Brain microvascular endothelial cell (primary cell): ENCODE measurements around the gene CASP9.
"Not testable (repeated sequence)": the region's sequence is repeated elsewhere in the genome, so short reads cannot be mapped to it uniquely, and the experiment has no call there.

Experiments
- DNase-seq: peaks from one replicate; pipeline ENCODE4 v3.0.0-alpha.2; 2020
- H3K27ac ChIP-seq: fragments of 250-450 bp; sonication (Bioruptor Pico); 2 replicates; pipeline ENCODE4 v1.5.1; 2020; ENCODE audit warnings: mild to moderate bottlenecking, moderate library complexity
- H3K27me3 ChIP-seq: fragments of 250-450 bp; sonication (Bioruptor Pico); replicated peaks from 2 replicates; pipeline ENCODE4 v1.5.1; 2020; ENCODE audit warnings: mild to moderate bottlenecking
- H3K36me3 ChIP-seq: fragments of 250-450 bp; sonication (Bioruptor Pico); replicated peaks from 2 replicates; pipeline ENCODE4 v1.5.1; 2020; ENCODE audit warnings: mild to moderate bottlenecking
- H3K4me3 ChIP-seq: 2 replicates; pipeline ENCODE4 v1.5.1; 2011; ENCODE audit warnings: low read depth, mild to moderate bottlenecking, control low read depth, low read length, moderate library complexity
- in situ Hi-C: cut with HindIII; loops from 2 replicates; pipeline ENCODE4 v1.10.0; 2017; ENCODE audit warnings: low sequenced_read_pairs, low pct_ligation_motif_present
- TF ChIP-seq, protein P1 (sequence below): IDR thresholded peaks from 2 replicates; pipeline ENCODE4 v1.5.1; 2011; ENCODE audit warnings: low read depth, mild to moderate bottlenecking, moderate library complexity, low read length, control low read depth, inconsistent platforms; ENCODE audit errors: missing control alignments

The CASP9 gene

DNA sequence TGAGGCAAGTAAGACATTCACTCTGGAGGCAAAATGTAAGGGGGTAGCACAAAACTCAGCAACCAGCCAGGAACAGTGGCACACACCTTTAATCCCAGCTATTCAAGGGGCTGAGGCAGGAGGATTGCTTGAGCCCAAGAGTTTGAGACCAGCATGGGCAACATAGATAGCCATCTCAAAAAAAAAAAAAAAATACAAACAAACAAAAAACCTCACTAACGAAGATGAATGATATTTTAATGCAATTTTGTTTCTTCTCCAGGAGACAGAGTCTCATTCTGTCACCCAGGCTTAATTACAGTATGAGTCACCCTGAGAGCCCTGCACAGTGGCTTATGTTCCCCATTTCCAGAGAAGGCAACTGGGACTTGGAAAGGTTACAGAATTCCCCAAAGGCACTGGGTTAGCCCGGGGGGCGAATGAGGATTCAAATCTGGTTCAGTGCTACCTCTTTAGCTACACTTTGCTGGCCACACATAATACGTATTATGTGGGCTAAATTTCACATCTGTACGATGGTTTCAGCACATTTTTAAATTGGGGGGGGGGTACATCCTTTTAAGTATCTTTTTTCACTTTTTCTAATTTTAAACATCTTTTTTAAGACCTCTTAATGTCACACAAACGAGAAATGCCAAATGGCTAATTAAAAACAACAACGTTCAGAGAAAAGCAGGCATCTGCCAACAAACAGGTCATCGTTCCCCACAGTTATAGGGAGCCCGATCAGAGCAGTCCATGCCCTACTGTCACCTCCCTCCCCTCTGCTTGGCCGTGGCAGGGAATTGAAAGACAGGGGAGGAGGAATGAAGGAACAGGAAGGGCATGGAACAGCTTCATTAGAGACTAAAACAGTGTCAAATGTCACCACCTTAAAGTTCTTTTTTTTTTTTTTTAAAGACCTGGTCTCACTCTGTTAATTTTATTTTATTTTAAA lies 64.0 kb downstream of the CASP9 start:
- DNase-seq: no peak
- TF ChIP-seq, protein P1, sequence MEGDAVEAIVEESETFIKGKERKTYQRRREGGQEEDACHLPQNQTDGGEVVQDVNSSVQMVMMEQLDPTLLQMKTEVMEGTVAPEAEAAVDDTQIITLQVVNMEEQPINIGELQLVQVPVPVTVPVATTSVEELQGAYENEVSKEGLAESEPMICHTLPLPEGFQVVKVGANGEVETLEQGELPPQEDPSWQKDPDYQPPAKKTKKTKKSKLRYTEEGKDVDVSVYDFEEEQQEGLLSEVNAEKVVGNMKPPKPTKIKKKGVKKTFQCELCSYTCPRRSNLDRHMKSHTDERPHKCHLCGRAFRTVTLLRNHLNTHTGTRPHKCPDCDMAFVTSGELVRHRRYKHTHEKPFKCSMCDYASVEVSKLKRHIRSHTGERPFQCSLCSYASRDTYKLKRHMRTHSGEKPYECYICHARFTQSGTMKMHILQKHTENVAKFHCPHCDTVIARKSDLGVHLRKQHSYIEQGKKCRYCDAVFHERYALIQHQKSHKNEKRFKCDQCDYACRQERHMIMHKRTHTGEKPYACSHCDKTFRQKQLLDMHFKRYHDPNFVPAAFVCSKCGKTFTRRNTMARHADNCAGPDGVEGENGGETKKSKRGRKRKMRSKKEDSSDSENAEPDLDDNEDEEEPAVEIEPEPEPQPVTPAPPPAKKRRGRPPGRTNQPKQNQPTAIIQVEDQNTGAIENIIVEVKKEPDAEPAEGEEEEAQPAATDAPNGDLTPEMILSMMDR: no peak
- in situ Hi-C loops: no loop called here
- Histone ChIP-seq H3K4me3 (no peak overlapping the region), H3K27ac (no peak overlapping the region), H3K36me3 (no peaks in the 10 kb centered on the region), H3K27me3 (no peaks in the 10 kb centered on the region)

DNA sequence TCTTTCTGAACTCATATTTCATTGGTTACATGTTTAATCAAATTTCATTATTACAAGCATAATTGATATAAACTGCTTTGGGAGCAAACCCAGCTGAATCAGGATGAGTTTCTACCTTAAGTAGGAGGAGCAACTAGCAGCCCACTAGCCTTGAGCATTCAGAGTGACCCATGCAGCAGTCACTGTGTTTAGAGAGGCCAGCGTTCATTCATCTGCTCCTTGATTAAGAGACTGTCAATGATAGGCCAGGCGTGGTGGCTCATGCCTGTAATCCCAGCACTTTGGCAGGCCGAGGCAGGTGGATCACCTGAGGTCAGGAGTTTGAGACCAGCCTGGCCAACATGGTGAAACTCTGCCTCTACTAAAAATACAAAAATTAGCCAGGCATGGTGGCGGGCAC lies 65.6 kb downstream of the CASP9 start:
- H3K27ac ChIP-seq, H3K4me3 ChIP-seq, H3K36me3 ChIP-seq, in situ Hi-C loops, DNase-seq, H3K27me3 ChIP-seq: not testable (repeated sequence)

DNA sequence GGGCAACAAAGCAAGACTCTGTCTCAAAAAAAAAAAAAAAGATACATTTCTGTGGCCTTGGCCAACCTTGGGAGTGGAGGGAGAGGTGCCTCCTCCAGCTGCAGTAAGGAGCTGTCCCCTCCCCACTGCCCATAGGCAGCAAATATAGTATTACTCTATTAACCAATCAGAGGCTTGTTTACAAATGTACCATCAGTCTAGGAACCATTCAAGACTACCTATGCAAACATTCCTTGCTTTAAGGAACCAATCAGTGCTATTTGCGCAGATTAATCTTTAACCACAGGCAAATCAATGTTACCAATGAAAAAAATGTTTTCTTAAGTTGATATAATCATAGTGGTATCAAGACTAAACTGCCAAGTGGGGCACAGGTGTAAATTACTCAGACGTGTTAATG lies 66.4 kb downstream of the CASP9 start:
- in situ Hi-C loops: no loop called here
- H3K36me3 ChIP-seq: no peaks in the 10 kb centered on the region
- H3K27me3 ChIP-seq: no peaks in the 10 kb centered on the region
- TF ChIP-seq, protein P1: no peak
- no peak overlapping the region for H3K4me3 ChIP-seq
- DNase-seq: no peak
- no peak overlapping the region for H3K27ac ChIP-seq

DNA sequence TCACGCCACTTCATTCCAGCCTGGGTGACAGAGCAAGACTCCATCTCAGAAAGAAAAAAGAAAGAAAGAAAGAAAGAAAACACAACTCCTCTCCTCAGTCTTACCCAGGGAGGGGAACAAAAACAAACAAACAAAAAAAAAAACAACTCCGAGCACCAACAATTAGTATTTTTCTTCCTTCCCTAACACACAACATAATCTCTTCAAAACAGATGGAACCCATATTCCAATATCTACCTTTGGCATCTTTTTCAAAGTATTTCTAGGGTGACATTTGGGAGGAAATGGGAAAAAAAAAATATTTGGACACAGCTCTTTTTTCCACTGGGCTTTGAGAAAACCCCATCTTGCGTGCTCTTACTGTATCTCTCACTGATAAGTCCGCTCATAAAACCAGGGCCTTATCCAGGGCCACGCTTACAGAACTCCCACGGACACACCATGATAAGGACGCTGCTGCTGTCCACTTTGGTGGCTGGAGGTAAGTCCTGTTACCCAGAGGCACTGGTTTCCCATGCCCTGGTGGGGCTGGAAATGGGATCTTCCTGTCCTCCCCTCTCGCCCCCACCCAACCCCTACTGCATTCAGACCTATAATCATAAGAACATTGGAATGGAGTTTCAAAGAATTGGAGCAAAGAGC lies 67.6 kb downstream of the CASP9 start, which contains the start of gene CELA2A:
Gene CELA2A (plus strand): TSS at position 420 of the 642 bp plus-strand sequence. CDS start 22 bp downstream, at position 442.
- DNase-seq: no peak
- no peak within 1 kb of the TSS for H3K27ac ChIP-seq
- in situ Hi-C loops: no loop called here
- H3K36me3 ChIP-seq: no peaks in the 10 kb centered on the region
- no peaks in the 10 kb centered on the region for H3K27me3 ChIP-seq
- TF ChIP-seq, protein P1: no peak
- no peak within 1 kb of the TSS for H3K4me3 ChIP-seq

DNA sequence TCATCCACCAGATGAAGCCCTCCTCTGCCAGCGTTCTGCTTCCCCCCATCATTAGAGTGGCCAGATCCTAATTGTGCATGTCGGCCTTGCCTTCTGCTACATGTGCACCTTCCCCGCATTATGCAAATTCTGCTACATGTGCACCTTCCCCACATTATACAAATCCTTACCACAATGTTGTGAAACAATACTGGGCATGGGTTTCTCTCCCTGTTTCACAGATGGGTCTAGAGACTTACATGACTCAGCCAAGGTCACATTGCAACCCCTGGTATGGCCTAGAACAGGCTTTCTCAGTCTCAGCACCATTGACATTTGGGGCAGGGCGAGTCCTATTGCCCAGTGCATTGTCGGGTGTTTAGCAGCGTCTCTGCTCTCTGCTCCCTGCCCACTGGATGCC lies 68.5 kb downstream of the CASP9 start:
- Histone ChIP-seq H3K27ac (no peak overlapping the region), H3K36me3 (no peaks in the 10 kb centered on the region), H3K4me3 (no peak overlapping the region), H3K27me3 (no peaks in the 10 kb centered on the region)
- DNase-seq: no peak
- in situ Hi-C loops: no loop called here
- TF ChIP-seq, protein P1: no peak

DNA sequence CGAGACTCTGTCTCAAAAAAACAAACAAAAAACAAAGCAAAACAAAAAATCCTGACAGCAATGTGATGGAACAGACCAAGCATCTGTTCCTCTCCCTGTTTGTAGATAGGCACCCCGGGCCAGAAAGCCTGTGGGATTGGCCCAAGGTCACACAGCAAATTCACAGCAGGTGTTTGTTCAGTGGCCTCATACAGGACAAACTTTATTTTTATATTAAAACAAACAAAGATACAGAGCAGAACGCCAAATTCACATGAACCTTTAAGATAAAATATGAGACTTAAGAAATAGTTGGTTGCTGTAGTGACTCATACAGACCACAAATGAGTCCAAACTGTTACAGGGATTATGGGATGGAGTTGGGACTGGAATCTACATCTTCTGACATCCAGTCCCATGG lies 69.8 kb downstream of the CASP9 start:
- no peak overlapping the region for H3K4me3 ChIP-seq
- in situ Hi-C loops: no loop called here
- TF ChIP-seq, protein P1: no peak
- DNase-seq: peak; percentile 47
- no peaks in the 10 kb centered on the region for H3K27me3 ChIP-seq
- peak overlapping the region; percentile 45 for H3K27ac ChIP-seq
- no peaks in the 10 kb centered on the region for H3K36me3 ChIP-seq
